Glutamatergic neuron (in vitro differentiated cells): ENCODE data around the gene ARPC2. TPM values are rescaled to one million over a fixed set of nuclear protein-coding genes. Genes with fewer than 3 reads are reported as not detected.

ENCODE experiments used
- DNase-seq: peaks from one replicate; pipeline ENCODE4 v3.0.0; 2022
- H3K27ac Mint-ChIP-seq: one replicate; pipeline ENCODE4 v1.8.0; 2020; ENCODE audit warnings: mild to moderate bottlenecking, mixed read lengths, inconsistent platforms; ENCODE audit not compliant: unreplicated experiment
- H3K27me3 Mint-ChIP-seq: one replicate; pipeline ENCODE4 v1.8.0; 2020; ENCODE audit warnings: mild to moderate bottlenecking, moderate library complexity, mixed read lengths, inconsistent platforms; ENCODE audit not compliant: unreplicated experiment
- H3K36me3 Mint-ChIP-seq: one replicate; pipeline ENCODE4 v1.8.0; 2020; ENCODE audit warnings: mild to moderate bottlenecking, mixed read lengths, inconsistent platforms; ENCODE audit not compliant: unreplicated experiment
- H3K4me1 Mint-ChIP-seq: one replicate; pipeline ENCODE4 v1.8.0; 2020; ENCODE audit warnings: mild to moderate bottlenecking, low read depth, mixed read lengths, inconsistent platforms; ENCODE audit not compliant: unreplicated experiment
- H3K4me3 Mint-ChIP-seq: one replicate; pipeline ENCODE4 v1.8.0; 2020; ENCODE audit warnings: mild to moderate bottlenecking, mixed read lengths, inconsistent platforms; ENCODE audit not compliant: unreplicated experiment
- H3K9me3 Mint-ChIP-seq: one replicate; pipeline ENCODE4 v1.8.0; 2020; ENCODE audit warnings: mild to moderate bottlenecking, moderate library complexity, mixed read lengths, inconsistent platforms; ENCODE audit not compliant: unreplicated experiment
- total RNA-seq: library from RNA; stranded (reverse); fragmentation: NEBNext Ultra II Directional; extraction: Animal tissue kit (Norgen Biotek cat#: 25700); gene quantifications from one replicate; pipeline ENCODE4 v1.2.1, GENCODE V29; 2021; ENCODE audit not compliant: unreplicated experiment
- TF ChIP-seq, protein P1 (sequence below): fragments of 200-600 bp; sonication (generic); IDR thresholded peaks from one replicate; pipeline ENCODE4 v1.5.0; 2021; ENCODE audit not compliant: partially characterized antibody, unreplicated experiment

The ARPC2 gene
- total RNA-seq, 1 donor from 2014 or later = 207 TPM

- H3K36me3 Mint-ChIP-seq = no peaks in the 10 kb centered on the region
- H3K9me3 Mint-ChIP-seq = peaks cover 7% of the 10 kb centered on the region
- peaks cover 22% of the 10 kb centered on the region for H3K4me1 Mint-ChIP-seq
These were observed 684 bp upstream of the ARPC2 start for GRCh38 chr2:218216336-218216673.

DNA sequence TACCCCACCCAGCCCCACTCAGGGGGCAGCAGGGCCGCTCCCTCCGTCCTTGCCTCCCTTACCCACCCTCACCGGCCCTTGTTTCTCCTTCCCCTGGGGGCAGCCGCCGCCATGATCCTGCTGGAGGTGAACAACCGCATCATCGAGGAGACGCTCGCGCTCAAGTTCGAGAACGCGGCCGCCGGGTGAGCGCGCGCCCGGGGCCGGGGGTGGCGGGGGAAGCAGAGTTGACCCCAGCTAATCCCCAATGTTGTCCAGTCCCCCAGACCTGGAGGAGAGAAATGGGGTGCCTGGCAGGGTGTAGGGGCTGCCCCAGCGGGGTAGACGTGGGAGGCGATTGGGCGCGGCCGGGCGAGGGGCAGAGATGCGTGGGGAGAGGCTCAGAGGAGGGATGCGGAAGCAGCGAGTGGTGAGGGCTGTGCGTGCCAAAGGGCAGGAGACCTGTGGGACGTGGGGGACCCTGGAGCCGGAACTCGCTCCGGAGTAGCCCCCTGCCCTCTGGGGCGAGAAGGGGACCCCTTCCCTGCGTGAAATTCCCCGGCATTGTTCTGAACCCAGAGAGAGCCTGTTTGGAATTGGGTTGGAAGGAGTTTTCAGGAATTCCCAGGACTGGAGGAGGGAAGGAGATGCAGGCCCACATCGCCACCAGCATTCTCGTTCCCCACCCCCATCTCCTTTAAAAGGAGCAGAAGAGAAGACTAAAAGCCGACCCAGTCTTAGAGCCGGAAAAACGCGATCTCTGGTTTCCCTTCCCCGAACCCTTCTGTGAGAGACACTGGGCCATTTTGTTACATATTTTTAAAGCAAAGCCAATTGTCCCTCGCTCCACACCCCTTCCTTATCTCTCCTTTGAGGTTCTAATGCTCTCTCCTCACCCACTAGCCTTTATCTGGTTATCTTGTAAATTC lies 625 bp downstream of the ARPC2 start:
- H3K4me1 Mint-ChIP-seq = peaks cover 27% of the 10 kb centered on the region
- H3K9me3 Mint-ChIP-seq = peaks cover 7% of the 10 kb centered on the region
- peaks cover 4% of the 10 kb centered on the region for H3K27me3 Mint-ChIP-seq

More at GRCh38 chr2:218216336-218216673, 684 bp upstream of the ARPC2 start:
- TF ChIP-seq, protein P1, sequence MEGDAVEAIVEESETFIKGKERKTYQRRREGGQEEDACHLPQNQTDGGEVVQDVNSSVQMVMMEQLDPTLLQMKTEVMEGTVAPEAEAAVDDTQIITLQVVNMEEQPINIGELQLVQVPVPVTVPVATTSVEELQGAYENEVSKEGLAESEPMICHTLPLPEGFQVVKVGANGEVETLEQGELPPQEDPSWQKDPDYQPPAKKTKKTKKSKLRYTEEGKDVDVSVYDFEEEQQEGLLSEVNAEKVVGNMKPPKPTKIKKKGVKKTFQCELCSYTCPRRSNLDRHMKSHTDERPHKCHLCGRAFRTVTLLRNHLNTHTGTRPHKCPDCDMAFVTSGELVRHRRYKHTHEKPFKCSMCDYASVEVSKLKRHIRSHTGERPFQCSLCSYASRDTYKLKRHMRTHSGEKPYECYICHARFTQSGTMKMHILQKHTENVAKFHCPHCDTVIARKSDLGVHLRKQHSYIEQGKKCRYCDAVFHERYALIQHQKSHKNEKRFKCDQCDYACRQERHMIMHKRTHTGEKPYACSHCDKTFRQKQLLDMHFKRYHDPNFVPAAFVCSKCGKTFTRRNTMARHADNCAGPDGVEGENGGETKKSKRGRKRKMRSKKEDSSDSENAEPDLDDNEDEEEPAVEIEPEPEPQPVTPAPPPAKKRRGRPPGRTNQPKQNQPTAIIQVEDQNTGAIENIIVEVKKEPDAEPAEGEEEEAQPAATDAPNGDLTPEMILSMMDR = no peak
- H3K4me3 Mint-ChIP-seq = peak overlapping the region; percentile 93
- H3K27ac Mint-ChIP-seq = peak overlapping the region; percentile 86
- no peak for DNase-seq
- H3K27me3 Mint-ChIP-seq = peaks cover 4% of the 10 kb centered on the region

GRCh38 chr2:218218268-218219185 lies 1.5 kb downstream of the ARPC2 start:
- H3K4me3 Mint-ChIP-seq = peak overlapping the region; percentile 93
- peaks cover 7% of the 10 kb centered on the region for H3K9me3 Mint-ChIP-seq
- no peak for DNase-seq
- TF ChIP-seq, protein P1 = no peak
- H3K27ac Mint-ChIP-seq = peak overlapping the region; percentile 80
- H3K36me3 Mint-ChIP-seq = no peaks in the 10 kb centered on the region
- H3K27me3 Mint-ChIP-seq = peaks cover 4% of the 10 kb centered on the region
- peaks cover 30% of the 10 kb centered on the region for H3K4me1 Mint-ChIP-seq

More for the DNA sequence above, 625 bp downstream of the ARPC2 start:
- H3K36me3 Mint-ChIP-seq = no peaks in the 10 kb centered on the region
- H3K27ac Mint-ChIP-seq = peak overlapping the region; percentile 80
- peak overlapping the region; percentile 93 for H3K4me3 Mint-ChIP-seq
- TF ChIP-seq, protein P1 = no peak
- peak; percentile 60 for DNase-seq

DNA sequence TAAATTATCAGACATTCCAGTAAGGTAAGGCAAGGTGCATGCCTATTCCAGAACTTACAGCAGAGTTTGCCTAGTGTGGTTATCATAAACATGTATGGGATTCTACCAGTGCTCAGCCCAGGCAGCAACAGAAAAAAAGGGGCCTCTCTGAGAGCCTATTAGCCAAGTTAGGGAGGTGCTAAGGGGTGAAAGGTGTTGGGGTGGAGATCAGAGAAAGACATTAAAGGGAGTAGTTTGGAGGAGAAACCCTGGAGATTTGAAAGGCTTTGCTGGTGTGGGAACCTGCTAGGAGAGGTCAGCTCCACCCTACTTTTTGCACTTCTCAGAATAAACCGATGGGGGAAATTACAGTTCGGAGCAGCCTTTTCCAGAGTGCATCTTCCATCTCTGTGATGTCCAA lies 2.9 kb downstream of the ARPC2 start:
- H3K27me3 Mint-ChIP-seq = peaks cover 4% of the 10 kb centered on the region
- TF ChIP-seq, protein P1 = no peak
- peak overlapping the region; percentile 53 for H3K4me3 Mint-ChIP-seq
- H3K9me3 Mint-ChIP-seq = peaks cover 7% of the 10 kb centered on the region
- no peak for DNase-seq
- H3K36me3 Mint-ChIP-seq = no peaks in the 10 kb centered on the region
- H3K27ac Mint-ChIP-seq = no peak overlapping the region
- H3K4me1 Mint-ChIP-seq = peaks cover 36% of the 10 kb centered on the region
